Suprapubic skin (tissue), 4 donors: Measurements from ENCODE around the gene EIPR1. TPM values are rescaled to one million over a fixed set of nuclear protein-coding genes. Genes with fewer than 3 reads are reported as not detected.

Experiments
- DNase-seq, 2 donors: peaks; one replicate each; pipeline ENCODE4 v3.0.0-alpha.2; 2019; ENCODE audit warnings: low spot score in 2 of 2
- H3K27ac ChIP-seq: fragments of 200-600 bp; sonication (generic); one replicate; pipeline ENCODE4 v1.5.1; 2019
- H3K27me3 ChIP-seq: fragments of 200-600 bp; sonication (generic); one replicate; pipeline ENCODE4 v1.5.1; 2019
- H3K36me3 ChIP-seq: fragments of 200-600 bp; sonication (generic); one replicate; pipeline ENCODE4 v1.5.1; 2019
- H3K4me1 ChIP-seq: fragments of 200-600 bp; sonication (generic); one replicate; pipeline ENCODE4 v1.5.1; 2019
- H3K4me3 ChIP-seq: fragments of 200-600 bp; sonication (generic); one replicate; pipeline ENCODE4 v1.5.1; 2019; ENCODE audit warnings: mild to moderate bottlenecking
- H3K9me3 ChIP-seq: fragments of 200-600 bp; sonication (generic); one replicate; pipeline ENCODE4 v1.5.1; 2019
- CTCF ChIP-seq, 2 donors: fragments of 200-600 bp in 1 of 2; fragments of 450-650 bp in 1 of 2; sonication (generic) in 1 of 2; IDR thresholded peaks; one replicate each; pipeline ENCODE4 v1.5.1; 2016 to 2019; ENCODE audit warnings: antibody characterized with exemption in 2 of 2, mild to moderate bottlenecking in 1 of 2, moderate library complexity in 1 of 2
- EP300 ChIP-seq: sonication (generic); formaldehyde crosslinking; IDR thresholded peaks from one replicate; pipeline ENCODE4 v1.6.1; 2017; ENCODE audit warnings: antibody characterized with exemption
- POLR2A ChIP-seq, 2 donors: fragments of 450-650 bp; IDR thresholded peaks; one replicate each; pipeline ENCODE4 v1.6.1; 2017; ENCODE audit warnings: antibody characterized with exemption in 2 of 2, mild to moderate bottlenecking in 2 of 2, moderate library complexity in 2 of 2
- POLR2AphosphoS5 ChIP-seq, 3 donors: sonication (generic); formaldehyde crosslinking; IDR thresholded peaks; one replicate each; pipeline ENCODE4 v1.6.1; 2017; ENCODE audit warnings: antibody characterized with exemption in 3 of 3
- WGBS: methylation state at CpG from one replicate; pipeline ENCODE4 v1.1.5; 2018; 5-methylcytosine and 5-hydroxymethylcytosine counted together
- total RNA-seq, 4 donors: library from RNA; depleted of rRNA; stranded (reverse); fragments of >200 nt; gene quantifications; one replicate each; pipeline ENCODE4 v1.1.0, GENCODE V29; 2016

EIPR1 gene
- total RNA-seq, 4 donors from 2014 or later: 29.0 to 37.5 (median 30.7) TPM

GRCh38 chr2:3163401-3163800 lies 214.2 kb downstream of the EIPR1 start:
- no peak for TF ChIP-seq EP300
- no peak for TF ChIP-seq POLR2A (IDR thresholded peaks at IDR 0.05)
- WGBS: 98% methylated on average over 2 of the region's 2 CpGs
- Histone ChIP-seq H3K36me3 (no peaks in the 10 kb centered on the region), H3K27ac (no peak overlapping the region), H3K4me1 (peaks cover 4% of the 10 kb centered on the region), H3K4me3 (no peak overlapping the region), H3K9me3 (peaks cover 5% of the 10 kb centered on the region), H3K27me3 (no peaks in the 10 kb centered on the region)
- DNase-seq: no peak

- peak in 1 of 2 donors; percentile 29 for DNase-seq
- Histone ChIP-seq H3K27me3 (no peaks in the 10 kb centered on the region), H3K27ac (no peak overlapping the region), H3K9me3 (peaks cover 5% of the 10 kb centered on the region), H3K36me3 (no peaks in the 10 kb centered on the region), H3K4me3 (no peak overlapping the region), H3K4me1 (no peaks in the 10 kb centered on the region)
- 98% methylated on average over 6 of the region's 6 CpGs for WGBS
- TF ChIP-seq CTCF (IDR thresholded peaks at IDR 0.05): no peak
- no peak for TF ChIP-seq EP300
- no peak for TF ChIP-seq POLR2AphosphoS5 (IDR thresholded peaks at IDR 0.05)
- TF ChIP-seq POLR2A (IDR thresholded peaks at IDR 0.05): no peak
These were observed 215.1 kb downstream of the EIPR1 start for GRCh38 chr2:3162442-3163077.

GRCh38 chr2:3160751-3161330 lies 216.8 kb downstream of the EIPR1 start:
- peaks cover 5% of the 10 kb centered on the region for H3K9me3 ChIP-seq
- WGBS: 92% methylated on average over 6 of the region's 6 CpGs
- no peaks in the 10 kb centered on the region for H3K4me1 ChIP-seq
- no peaks in the 10 kb centered on the region for H3K27me3 ChIP-seq
- no peaks in the 10 kb centered on the region for H3K36me3 ChIP-seq
- DNase-seq: peak in 1 of 2 donors; percentile 37
- H3K4me3 ChIP-seq: no peak overlapping the region
- no peak for TF ChIP-seq EP300
- TF ChIP-seq CTCF (IDR thresholded peaks at IDR 0.05): no peak
- TF ChIP-seq POLR2AphosphoS5 (IDR thresholded peaks at IDR 0.05): no peak
- no peak for TF ChIP-seq POLR2A (IDR thresholded peaks at IDR 0.05)
- no peak overlapping the region for H3K27ac ChIP-seq

- TF ChIP-seq POLR2A (IDR thresholded peaks at IDR 0.05) (no peak), CTCF (IDR thresholded peaks at IDR 0.05) (no peak), EP300 (no peak), POLR2AphosphoS5 (IDR thresholded peaks at IDR 0.05) (no peak)
- peak in 1 of 2 donors; percentile 62 for DNase-seq
- Histone ChIP-seq H3K27ac (no peak overlapping the region), H3K4me3 (no peak overlapping the region), H3K4me1 (no peaks in the 10 kb centered on the region), H3K36me3 (no peaks in the 10 kb centered on the region), H3K9me3 (peaks cover 5% of the 10 kb centered on the region), H3K27me3 (no peaks in the 10 kb centered on the region)
- 71% methylated on average over 23 of the region's 23 CpGs for WGBS
These were observed 217.7 kb downstream of the EIPR1 start for GRCh38 chr2:3159782-3160545.

GRCh38 chr2:3154700-3155099 lies 222.9 kb downstream of the EIPR1 start:
- Histone ChIP-seq H3K4me3 (no peak overlapping the region), H3K36me3 (no peaks in the 10 kb centered on the region), H3K4me1 (no peaks in the 10 kb centered on the region), H3K27ac (no peak overlapping the region), H3K27me3 (no peaks in the 10 kb centered on the region), H3K9me3 (no peaks in the 10 kb centered on the region)
- 44% methylated on average over 9 of the region's 9 CpGs for WGBS
- TF ChIP-seq EP300 (no peak), POLR2A (IDR thresholded peaks at IDR 0.05) (no peak), POLR2AphosphoS5 (IDR thresholded peaks at IDR 0.05) (no peak), CTCF (IDR thresholded peaks at IDR 0.05) (no peak)
- peak in 1 of 2 donors; percentile 40 for DNase-seq
